ENCODE data around the gene SNAPC5.
"Not testable (repeated sequence)": the region's sequence is repeated elsewhere in the genome, so short reads cannot be mapped to it uniquely, and the experiment has no call there.

The SNAPC5 gene

GRCh38 chr15:66489179-66489791 is 8.3 kb downstream of the SNAPC5 start:
- DNase-seq, result no peak

- DNase-seq, result no peak
Observed at GRCh38 chr15:66488525-66488924, 9.0 kb downstream of the SNAPC5 start.

- DNase-seq, result no peak
Observed at GRCh38 chr15:66486887-66487286, 10.7 kb downstream of the SNAPC5 start.

- DNase-seq, result no peak
Observed at GRCh38 chr15:66484539-66485112, 12.9 kb downstream of the SNAPC5 start.

- no peak for DNase-seq
Observed at GRCh38 chr15:66483131-66483566, 14.4 kb downstream of the SNAPC5 start.

GRCh38 chr15:66482539-66482938 is 15.0 kb downstream of the SNAPC5 start:
- DNase-seq, result no peak

- no peak for DNase-seq
Observed at GRCh38 chr15:66481107-66481856, 16.3 kb downstream of the SNAPC5 start.

- no peak for DNase-seq
Observed at GRCh38 chr15:66480267-66480666, 17.3 kb downstream of the SNAPC5 start.

- DNase-seq, result no peak
Observed at GRCh38 chr15:66477011-66477410, 20.6 kb downstream of the SNAPC5 start.

GRCh38 chr15:66476535-66476934 is 21.0 kb downstream of the SNAPC5 start:
- DNase-seq, result no peak

- DNase-seq, result no peak
Observed at GRCh38 chr15:66474963-66475362, 22.6 kb downstream of the SNAPC5 start.

- no peak for DNase-seq
Observed at GRCh38 chr15:66474135-66474534, 23.4 kb downstream of the SNAPC5 start.

- no peak for DNase-seq
Observed at GRCh38 chr15:66472176-66472999, 25.2 kb downstream of the SNAPC5 start.

- DNase-seq, result not testable (repeated sequence)
Observed at GRCh38 chr15:66470825-66471224, 26.7 kb downstream of the SNAPC5 start.

- DNase-seq, result not testable (repeated sequence)
Observed at GRCh38 chr15:66467162-66468040, 30.2 kb downstream of the SNAPC5 start.

GRCh38 chr15:66465294-66465693 is 32.3 kb downstream of the SNAPC5 start:
- not testable (repeated sequence) for DNase-seq

- DNase-seq, result no peak
Observed at GRCh38 chr15:66462627-66463026, 34.9 kb downstream of the SNAPC5 start.

GRCh38 chr15:66461917-66462316 is 35.6 kb downstream of the SNAPC5 start:
- DNase-seq, result no peak

- not testable (repeated sequence) for DNase-seq
Observed at GRCh38 chr15:66461294-66461693, 36.3 kb downstream of the SNAPC5 start.

- DNase-seq, result no peak
Observed at GRCh38 chr15:66459818-66460615, 37.5 kb downstream of the SNAPC5 start.

GRCh38 chr15:66456211-66456610 is 41.4 kb downstream of the SNAPC5 start:
- DNase-seq, result no peak

All from stimulated activated CD4-positive, alpha-beta T cell treated with anti-CD3 and anti-CD28 coated beads, Interleukin-12 subunit alpha, Interleukin-12 subunit beta, amount 100 ng/mL, for 4 hours (primary cell).